SIG-M5 (cell line): ENCODE data around the gene CHST13.
"Not testable (repeated sequence)": the region's sequence is repeated elsewhere in the genome, so short reads cannot be mapped to it uniquely, and the experiment has no call there.

Experiments
- DNase-seq: peaks from one replicate; lab custom pipeline; 2025; lab: John Stamatoyannopoulos, UW

CHST13 gene

DNA sequence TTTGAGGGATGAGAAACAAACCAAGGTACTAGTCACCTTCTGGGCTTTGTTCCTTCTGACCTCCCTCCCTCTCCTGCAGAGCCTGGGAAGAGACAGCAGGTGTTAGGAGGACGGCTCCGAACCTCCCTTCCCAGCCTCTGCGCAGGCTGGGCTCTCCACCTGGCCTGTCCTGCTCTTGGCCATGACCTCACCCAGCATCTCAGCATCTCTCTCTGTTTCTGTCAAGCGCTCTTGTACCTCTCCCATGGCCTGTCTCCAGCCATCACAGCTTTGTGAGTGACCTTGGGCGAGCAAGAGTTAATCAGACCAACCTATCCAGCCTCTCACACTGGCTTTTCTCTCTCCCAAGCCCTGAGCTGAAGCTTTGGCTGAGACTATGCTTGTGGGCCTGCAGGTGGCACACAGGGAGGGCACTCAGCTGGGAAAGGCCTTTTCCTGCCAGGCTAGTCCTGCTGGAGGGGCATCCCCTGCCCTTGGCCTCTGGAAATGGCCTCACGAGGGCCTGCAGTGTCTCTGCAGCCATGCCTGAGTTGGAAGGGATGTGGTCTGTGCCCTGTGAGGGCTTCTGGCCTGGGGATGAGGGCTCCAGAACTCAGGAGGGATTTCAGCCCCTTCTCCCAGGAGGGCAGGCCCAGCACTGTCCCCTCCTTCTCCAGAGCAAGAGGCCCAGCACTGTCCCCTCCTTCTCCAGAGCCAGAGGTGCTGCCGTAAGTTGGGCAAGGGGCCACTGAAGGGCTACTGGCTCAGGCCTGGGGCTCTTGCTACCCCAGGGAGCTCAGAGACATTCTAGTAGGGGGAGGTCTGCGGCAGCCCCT lies 2.1 kb downstream of the CHST13 start:
- DNase-seq, result no peak

DNA sequence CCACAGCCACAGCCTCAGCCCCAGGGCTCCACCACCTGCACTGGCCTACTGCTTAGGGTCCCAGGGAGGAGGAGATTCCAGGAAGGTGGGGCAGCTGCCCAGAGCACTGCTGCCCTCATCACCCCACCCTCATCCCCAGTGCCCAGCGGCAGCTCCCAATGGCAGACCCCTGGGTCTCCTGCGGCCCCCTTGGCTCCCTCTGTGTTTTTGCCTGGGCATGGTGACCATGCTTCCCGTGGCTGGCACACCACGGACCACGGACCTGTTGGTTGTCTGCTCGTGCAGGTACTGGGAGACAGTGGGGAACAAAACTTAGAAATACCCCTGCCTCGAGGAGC lies 2.7 kb downstream of the CHST13 start:
- no peak for DNase-seq

DNA sequence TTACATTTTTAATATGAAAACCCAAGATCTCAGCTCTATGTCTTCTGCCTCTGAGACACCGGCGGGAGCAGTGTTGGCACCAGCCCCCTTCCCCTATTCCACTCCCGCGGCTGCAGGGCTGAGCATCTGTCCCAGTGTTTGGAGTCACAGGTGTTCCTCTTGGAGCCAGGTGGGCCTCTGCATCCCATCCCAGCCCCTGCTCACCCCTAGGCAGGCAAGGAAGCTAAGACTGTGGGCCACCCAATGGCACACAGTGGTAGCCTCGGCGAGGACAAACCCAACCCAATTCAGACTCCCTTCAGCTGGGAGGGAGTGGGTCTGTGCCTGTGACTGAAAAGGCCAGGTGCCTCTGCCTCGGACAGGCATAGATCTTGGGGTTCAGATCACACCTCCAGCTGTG lies 3.1 kb downstream of the CHST13 start:
- no peak for DNase-seq

DNA sequence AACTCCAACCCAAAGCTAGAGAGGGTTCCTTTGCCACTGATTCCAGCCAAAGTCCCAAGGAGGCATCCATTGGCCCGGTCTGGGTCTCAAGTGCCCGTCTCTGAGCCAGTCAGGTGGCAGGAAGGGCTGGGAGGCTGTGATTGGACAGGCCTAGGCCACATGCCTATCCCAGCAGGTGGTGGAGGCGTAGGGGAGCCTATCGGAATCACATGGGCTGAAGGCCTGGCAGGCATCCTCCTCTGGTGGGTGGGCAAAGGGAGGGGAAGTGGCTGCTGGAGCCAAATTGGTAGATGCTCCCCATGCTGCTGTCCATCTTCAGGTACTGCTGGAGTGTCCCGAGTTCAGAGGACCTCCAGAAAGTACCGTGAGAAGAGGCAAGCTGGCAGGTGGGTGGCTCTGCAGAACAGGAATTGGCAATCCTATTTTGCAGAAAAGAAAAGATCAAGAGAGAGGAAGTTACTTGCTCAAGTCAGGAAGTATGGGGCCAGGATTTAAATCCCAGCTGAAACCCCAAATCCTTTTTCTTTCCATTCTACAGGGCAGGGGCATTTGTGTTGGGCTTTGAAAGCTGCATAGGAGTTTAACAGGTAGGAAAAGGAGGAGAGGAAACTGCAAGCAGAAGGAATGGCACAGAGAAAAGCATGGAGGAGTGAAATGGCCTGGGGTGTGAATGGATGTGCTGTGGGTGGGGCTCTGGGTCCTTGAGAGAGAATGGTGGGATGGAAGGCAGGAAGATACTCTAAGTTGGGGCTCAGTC lies 3.7 kb downstream of the CHST13 start:
- DNase-seq, result no peak

DNA sequence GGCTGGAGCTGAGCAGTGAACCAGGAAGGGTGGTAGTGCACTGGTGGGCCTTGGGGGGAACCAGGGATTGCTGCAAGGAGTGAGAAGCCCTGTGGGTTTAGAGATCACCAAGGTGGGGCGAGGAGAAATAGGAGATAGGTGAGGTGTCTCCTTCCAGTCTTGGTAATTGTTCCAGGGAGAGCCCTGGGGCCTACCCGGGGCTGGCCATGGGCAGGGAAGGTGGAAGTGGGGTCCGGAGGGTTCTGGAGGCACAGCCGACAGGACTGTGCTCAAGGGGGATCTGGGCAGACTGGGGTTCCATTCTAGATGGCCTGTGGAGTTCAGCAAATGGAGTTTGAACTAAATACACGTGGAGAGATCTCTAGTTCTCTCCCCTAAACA lies 4.5 kb downstream of the CHST13 start:
- DNase-seq, result no peak

DNA sequence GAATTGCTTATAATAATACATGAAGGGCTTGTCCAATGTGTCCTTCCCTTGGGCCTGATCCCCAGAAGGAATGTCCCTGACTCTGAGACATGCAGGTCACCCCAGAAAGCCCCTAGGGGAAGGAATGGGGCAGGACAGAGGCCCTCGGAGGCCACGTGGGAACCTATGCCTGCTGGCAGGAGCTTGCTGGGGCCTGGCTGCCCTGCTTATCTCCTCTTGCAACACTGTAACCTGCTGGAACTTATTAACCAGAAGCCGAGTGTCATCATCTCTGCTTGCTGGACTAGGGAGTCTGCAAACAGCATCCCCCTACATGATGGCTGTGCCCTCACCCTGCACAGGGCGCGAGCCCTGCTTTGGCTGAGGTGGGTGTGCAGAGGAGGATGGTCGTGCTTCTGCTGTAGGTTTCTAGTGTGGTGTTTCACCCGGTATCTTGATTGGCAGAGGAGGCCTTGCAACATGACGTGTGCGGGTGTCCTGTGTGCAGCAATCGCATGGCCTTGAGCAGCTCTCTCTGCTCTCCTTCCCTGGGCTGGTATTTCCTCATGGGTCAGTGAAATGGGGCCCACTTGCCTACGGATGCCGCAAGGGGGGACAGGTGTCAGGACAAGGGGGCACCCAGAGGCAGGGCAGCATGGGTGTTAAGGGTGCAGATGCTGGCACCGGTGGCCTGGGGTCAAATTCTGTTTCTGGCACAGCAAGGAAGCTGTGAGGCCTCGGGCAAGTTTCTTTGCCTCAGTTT lies 5.0 kb downstream of the CHST13 start:
- peak; percentile 45 for DNase-seq

DNA sequence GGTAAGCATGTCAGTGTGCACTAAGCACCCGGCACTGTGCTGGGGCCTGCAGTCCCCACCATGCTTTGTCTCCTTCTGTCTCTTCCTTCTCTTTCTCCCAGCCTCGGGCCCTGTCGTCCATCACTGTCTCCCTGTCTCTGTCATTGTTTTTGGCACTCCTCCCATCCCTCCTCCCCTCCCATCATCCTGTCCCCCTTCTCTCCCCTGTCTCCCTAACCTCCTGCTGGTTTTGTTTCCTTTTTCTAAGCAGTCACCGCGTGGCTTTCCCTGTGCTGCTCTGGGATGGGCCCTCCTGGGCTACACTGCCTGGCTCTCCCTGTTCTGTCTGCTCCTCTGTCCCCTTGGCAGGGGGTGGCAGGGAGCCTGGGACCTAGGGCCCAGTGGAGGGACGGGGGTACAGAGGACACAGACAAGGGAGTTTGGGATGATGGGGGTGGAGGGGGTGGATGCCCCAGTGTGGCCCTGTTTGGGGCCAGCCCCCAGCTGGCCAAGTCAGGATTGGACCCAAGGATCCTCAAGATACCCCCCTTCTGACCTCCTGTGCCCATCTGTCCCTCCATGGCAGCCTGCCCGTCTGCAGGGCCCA lies 5.7 kb downstream of the CHST13 start:
- no peak for DNase-seq

DNA sequence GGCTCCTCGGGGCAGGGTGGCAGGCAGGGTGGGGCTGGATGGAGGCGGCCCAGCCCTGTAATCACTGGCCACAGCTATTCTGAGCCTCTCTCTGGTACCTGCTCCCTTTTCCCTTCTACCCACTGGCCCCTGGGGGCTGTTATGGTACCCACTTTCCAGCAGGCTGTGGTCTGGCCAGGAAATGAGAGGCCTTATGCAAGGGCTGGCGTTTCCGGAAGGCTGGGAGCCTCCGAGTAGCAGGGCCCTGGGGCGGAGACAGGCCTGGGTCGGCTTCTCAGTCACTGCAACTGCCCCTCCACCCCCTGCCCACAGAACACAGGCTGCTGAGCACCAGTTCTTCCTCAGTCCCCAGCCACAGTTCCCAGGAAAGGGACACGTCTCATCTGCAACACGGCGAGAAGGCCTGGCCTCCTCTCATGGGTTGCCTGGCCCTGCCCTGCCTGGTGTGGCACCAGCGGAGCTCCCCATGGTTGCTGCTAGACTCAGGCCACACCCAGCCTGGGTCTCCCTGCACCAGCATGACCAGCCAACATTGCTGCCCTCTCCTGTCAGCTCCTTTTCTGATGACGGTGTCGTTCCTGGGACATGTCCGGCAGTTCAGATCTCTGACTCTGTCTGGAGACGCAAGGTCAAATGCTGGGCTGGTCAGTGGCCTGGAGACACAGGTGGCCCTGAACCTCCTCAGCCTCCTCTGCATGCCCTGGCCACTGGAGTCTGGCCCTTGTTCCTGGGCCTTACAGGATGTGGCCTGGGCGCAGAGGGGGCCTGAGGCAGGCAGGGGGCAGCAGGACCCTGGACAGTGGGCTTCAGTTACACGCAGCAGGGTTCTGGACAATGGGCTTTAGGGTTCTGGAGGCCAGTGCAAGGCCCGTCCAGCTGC lies 6.5 kb downstream of the CHST13 start:
- DNase-seq, result peak; percentile 69

DNA sequence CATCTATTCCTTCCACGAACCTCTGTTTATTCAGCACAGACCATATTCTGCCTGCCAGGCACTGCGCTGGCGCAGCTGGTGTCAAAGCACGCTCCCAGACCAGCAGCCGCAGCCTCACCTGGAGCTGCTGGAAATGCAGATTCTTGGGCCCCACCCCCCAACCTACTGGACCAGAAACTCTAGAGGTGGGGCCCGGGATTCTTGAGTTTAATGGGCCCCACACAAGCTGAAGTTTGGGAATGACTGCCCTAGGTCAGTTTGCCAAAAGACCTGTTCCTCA lies 7.0 kb downstream of the CHST13 start:
- no peak for DNase-seq

DNA sequence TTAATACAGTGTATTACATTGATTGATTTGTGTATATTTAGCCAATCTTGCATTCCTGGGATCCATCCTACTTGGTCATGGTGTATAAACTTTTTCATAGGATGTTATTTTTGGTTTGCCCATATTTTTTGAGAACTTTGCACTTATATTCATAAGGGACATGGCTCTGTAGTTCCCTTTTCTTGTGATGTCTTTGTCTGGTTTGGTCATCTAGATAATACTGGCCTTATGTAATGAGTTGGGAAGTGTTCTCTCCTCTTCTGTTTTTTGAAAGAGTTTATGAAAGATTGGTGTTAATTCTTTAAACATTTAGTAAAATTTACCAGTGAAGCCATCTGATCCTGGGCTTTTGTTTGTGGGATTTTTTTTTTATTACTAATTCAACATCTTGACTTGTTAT lies 9.6 kb downstream of the CHST13 start:
- no peak for DNase-seq

DNA sequence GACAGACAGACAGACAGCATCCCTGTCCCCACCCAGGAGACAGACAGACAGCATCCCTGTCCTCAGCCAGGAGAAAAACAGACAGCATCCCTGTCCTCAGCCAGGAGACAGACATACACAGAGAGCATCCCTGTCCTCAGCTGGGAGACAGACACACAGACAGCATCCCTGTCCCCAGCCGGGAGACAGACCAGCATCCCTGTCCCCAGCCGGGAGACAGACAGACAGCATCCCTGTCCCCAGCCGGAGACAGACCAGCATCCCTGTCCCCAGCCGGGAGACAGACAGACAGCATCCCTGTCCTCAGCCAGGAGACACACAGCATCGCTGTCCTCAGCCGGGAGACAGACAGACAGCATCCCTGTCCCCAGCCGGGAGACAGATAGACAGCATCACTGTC lies 10.8 kb downstream of the CHST13 start:
- not testable (repeated sequence) for DNase-seq

DNA sequence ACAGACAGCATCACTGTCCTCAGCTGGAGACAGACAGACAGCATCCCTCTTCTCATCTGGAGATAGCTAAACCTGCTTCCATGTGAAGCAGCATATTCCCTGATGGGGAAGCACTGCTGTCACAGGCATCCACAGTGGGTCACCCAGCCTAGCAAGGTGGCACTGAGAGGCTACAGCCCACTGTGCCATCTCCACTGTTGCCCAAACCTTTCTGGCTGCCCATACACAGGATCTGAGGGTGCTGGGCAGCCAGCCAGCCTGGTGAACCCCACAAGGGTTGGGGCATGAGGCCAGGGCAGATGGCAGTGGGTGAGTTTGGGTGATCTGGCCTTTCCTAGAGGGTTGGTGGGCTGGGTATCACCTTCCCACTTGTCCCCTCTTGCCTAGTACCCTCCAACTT lies 11.7 kb downstream of the CHST13 start:
- no peak for DNase-seq

DNA sequence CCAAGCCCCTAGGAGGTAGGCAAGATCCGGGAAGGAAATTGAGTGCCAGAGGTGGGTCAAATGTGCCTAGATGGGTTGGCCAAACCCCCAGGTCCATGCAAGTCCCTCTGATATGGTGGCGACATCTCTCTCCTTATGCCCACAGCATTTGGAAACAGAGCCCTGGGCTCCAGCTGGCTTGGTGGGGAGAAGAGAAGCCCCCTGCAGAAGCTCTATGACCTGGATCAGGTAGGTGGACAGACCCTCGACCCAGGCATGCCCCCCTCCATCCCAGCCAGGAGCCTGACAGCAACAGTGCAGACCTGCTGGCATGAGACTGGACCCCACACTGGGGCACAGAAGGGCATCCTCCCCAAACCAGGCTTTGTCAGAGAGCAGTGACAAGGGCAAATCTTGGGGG lies 12.2 kb downstream of the CHST13 start:
- no peak for DNase-seq

DNA sequence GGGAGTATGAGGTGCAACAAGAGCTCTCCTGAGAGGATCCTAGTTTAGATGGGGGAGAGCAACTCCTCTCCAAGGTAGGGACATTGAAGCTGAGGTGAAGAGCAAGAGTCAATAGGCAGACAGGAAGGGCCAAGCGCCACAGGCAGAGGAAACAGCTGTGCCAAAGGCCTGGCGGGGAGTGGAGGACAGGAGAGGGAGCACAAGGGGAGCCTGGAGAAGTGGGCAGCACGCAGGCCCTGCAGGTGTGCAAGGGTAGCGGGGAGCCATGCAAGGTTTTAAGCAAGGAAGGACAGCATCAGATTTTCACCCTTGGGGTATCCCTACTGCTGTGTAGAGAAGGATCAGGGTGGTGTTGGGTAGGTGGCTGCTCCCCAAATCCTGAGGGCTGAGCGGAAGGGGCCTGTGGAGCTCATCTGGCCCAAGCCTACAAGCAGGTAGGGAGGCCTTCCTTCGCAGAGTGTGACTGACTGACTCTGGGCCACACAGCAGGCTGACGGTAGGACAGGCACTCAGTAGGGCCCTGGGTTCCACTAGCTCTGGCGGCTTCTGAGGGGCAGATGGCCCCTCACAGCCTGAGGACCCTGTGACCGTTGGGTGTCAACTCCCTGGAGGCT lies 13.3 kb downstream of the CHST13 start:
- no peak for DNase-seq

DNA sequence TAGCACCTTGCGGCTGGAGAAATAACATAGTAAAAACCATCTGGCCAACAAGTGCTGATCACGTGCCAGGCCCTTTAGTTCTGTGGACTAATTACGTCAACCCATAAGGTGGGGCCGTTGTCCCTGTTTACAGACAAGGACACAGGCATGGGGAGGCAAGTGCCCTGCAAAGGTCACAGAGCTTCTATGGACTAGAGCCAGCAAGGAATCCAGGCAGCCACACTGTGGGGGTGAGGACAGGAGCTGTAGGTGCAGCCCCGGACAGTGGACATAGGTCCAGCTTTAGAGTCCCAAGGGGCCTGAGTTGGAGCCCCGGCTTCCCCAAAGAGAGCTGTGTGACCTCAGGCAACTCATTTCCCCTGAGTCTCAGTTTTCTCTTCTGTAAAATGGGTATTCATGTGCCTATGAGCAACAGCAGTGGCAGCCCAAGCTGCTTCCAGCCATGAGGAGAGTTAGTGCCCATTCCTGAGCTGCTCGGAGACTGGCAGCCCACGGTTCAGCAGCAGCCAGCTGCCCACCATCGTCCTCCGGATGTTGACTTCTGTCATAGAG lies 13.9 kb downstream of the CHST13 start:
- DNase-seq, result no peak

DNA sequence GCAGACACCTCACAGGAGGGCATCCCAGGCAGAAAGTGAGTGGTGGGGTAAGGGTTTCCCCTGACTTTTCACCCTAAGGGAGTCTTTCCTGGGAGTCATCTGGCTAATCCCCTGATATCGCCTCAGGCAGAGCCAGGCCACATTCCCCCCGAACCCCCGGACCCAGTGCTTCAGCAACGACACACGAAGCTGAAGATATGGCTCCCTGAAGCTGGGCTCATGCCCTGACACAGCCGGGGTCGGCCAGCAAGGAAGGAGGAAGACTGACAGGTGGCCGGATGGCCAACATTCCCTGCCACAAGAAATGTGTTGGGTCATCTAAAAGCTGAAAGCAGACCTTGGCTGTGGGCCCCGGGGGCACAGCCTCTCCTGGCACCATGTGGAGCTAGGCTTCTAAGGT lies 14.4 kb downstream of the CHST13 start:
- DNase-seq, result no peak

DNA sequence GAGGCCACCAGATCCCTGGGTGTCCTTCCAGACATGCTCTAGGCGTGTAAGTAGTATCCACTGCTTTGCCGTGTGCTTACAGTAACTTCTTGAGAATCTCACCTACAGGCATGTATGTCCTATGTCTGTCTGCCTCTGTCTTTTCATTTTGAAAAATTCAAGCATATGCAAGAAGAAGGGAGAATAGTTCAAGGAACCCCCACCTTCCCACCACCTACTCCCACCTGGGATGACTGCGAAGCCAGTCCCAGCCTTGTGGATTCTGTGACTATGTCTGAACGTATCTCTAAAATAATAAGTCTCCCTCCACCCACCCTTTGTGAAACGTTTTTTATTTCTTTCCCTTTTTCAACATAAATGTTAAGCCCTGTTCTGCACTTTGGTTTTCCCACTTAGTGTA lies 15.0 kb downstream of the CHST13 start:
- no peak for DNase-seq

DNA sequence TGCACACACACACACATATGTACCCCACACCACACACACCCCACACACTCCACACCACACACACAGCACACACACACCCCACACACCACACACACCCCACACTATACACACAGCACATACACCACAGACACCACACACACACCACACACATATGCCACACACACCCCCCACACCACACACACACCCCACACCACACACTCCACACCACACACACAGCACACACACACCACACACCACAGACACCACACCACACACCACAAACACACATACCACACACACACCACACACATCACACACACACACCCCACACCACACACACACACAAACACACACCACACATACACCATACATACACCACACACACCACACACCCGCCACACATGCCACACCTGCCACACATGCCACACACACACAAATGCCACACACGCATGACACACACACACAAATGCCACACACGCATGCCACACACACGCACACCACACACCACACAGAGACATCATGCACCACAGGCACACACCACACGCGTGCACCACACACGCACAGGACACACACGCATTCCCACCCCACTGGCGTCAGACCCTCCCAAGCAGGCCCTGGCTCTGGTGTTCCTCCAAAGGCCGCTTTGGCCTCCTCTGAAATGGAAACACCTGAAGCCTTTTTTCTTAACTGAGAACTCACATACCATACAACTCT lies 15.7 kb downstream of the CHST13 start:
- no peak for DNase-seq

DNA sequence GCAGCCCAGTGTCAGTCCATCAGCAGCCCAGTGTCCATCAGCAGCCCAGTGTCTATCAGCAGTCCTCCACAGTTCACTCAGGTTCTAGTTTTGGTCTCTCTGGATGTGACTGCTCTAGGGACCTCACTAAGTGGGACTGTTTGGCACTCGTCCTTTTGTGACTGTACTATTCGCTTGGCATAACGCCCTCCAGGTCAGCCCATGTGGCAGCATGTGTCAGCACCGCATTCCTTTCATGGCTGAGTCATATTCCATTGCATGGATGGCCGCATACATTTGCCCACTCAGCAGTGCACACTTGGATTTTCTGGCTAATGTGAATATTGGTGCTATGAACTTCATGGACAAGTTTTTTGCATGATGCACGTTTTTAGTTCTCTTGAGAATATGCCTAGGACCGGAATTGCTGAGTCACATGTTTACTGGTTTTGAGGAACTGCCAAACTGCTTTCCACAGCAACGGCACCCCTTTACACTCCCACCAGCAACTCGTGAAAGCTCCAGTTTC lies 16.4 kb downstream of the CHST13 start:
- DNase-seq, result peak; percentile 64

DNA sequence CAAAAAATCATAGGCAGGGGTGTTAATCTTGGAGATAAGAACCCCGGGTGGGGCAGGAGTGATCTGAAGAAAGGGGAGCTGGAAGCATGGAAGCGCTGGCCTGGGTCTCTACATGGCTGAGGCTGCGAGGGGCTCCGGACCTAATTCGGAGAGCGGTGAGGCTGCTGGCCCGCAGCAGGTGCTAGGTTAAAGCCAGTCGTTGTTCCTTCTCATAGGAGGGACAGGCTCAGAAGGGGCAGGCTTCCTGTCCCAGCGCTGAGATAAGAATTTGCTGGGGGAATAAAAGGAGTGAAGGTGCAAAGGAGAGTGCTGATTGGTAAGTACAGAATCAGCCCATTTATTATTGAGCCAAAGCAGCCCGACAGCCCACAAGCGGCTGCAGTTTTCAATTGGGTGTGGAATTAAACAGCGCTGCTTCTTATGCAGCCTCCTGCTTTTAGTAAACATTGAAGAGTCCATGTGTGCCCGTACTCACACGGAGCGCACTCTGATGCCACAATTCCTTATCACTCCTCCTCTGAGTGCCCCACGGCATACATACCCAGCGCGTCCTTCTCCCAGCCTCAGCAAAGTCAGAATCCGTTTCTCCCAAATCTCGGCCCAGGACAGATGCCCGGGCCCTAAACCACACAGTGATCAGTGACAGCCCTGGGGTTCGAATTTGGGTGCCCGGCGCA lies 17.1 kb downstream of the CHST13 start:
- DNase-seq, result no peak
